GM10266 (cell line): Measurements from ENCODE around the gene BICDL2.

ENCODE experiments used
- DNase-seq: peaks from one replicate; pipeline ENCODE4 v3.0.0; 2012; ENCODE audit errors: extremely low spot score
- CTCF ChIP-seq: IDR thresholded peaks from 2 replicates; pipeline ENCODE4 v1.5.1; 2012; ENCODE audit warnings: mild to moderate bottlenecking, low read depth; ENCODE audit not compliant: control insufficient read depth, insufficient read depth; ENCODE audit errors: missing control alignments

BICDL2 gene

GRCh38 chr16:3000540-3000939 lies 36.2 kb downstream of the BICDL2 start:
- no peak for DNase-seq
- no peak for TF ChIP-seq CTCF

- no peak for TF ChIP-seq CTCF
- DNase-seq, result no peak
Observed at GRCh38 chr16:2999929-3000328, 36.8 kb downstream of the BICDL2 start.

- no peak for TF ChIP-seq CTCF
Observed at GRCh38 chr16:2996298-2996697, 40.4 kb downstream of the BICDL2 start.

GRCh38 chr16:2992383-2993081 lies 44.2 kb downstream of the BICDL2 start:
- TF ChIP-seq CTCF, result no peak
- DNase-seq, result no peak

More at GRCh38 chr16:2996298-2996697, 40.4 kb downstream of the BICDL2 start:
- no peak for DNase-seq

GRCh38 chr16:2991566-2992261 lies 45.0 kb downstream of the BICDL2 start:
- TF ChIP-seq CTCF, result no peak
- no peak for DNase-seq

GRCh38 chr16:2990891-2991290 lies 45.9 kb downstream of the BICDL2 start:
- no peak for DNase-seq
- no peak for TF ChIP-seq CTCF

- no peak for TF ChIP-seq CTCF
- no peak for DNase-seq
Observed at GRCh38 chr16:2988590-2989099, 48.1 kb downstream of the BICDL2 start.
